Measurements from ENCODE around the gene STXBP3. TPM values are rescaled to one million over a fixed set of nuclear protein-coding genes. Genes with fewer than 3 reads are reported as not detected.

The STXBP3 gene
- total and polyA plus RNA-seq, 2 of the 13 experiments (the other 11 are each of a cell fraction or from before 2014, with no cell fraction given), result 13.0 to 20.8 TPM

DNA sequence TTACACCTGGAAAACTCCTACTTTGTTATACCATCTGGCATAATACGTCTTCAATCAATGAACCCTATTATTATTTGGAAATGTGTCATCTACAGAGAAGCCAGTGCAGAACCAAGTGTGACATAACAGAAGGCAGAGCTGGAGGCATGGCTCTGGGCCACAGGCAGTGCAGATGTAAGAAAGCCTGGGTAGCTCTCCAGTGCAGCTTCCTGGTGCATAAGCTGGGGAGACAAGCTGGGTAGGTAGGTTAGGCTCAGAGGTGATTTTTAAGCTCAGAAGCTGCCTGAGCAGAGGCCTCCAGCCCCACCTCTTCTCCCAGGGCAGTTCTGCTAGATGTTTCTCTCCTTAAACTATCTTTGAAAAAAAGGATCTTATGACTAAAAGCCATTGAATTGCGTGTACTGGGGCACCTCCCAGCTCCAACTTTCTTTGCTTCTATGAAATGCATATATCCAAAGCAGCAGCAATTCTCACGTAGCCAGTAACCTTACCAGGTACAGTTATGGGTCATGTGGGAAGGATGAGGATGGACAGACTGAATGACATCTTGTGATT is 79.7 kb downstream of the STXBP3 start:
- Histone ChIP-seq H3K9me3 (ENCODE audit: low read length) (no peaks in the 10 kb centered on the region), H3K9ac (ENCODE audit: insufficient read depth, low read depth, low read length) (no peak overlapping the region), H3K79me2 (ENCODE audit: insufficient read depth, low read length) (no peaks in the 10 kb centered on the region), H3K4me2 (ENCODE audit: low read depth, low read length) (no peak overlapping the region), H3K27me3 (ENCODE audit: control insufficient read depth in 1 of 2, insufficient read depth in 2 of 2, low read length in 2 of 2) (peaks cover 0 to 4% of the 10 kb centered on the region in 2 experiments; a peak in 2 of 5 replicates), H3K36me3 (replicated peaks in 1 of 2; ENCODE audit: control insufficient read depth in 1 of 2, insufficient read depth in 2 of 2, low read length in 2 of 2) (no peaks in the 10 kb centered on the region), H3K27ac (ENCODE audit: extremely low read length, insufficient read depth, low read length) (no peak overlapping the region), H3K4me3 (replicated peaks in 1 of 3; ENCODE audit: insufficient read depth in 1 of 3, low read depth in 2 of 3, low read length in 3 of 3) (no peak overlapping the region), H4K20me1 (ENCODE audit: insufficient read depth, low read length) (no peaks in the 10 kb centered on the region), H2AFZ (ENCODE audit: low read length) (no peak overlapping the region), H3K4me1 (ENCODE audit: insufficient read depth, low read length) (peaks cover 30% of the 10 kb centered on the region)
- TF ChIP-seq ZNF230 (CRISPR knock-in tag; IDR thresholded peaks at IDR 0.05) (no peak), SRY (CRISPR knock-in tag; IDR thresholded peaks at IDR 0.05) (no peak), MYC (CRISPR knock-in tag; IDR thresholded peaks at IDR 0.05; ENCODE audit: borderline replicate concordance) (no peak), CEBPG (CRISPR knock-in tag; IDR thresholded peaks at IDR 0.05) (no peak), ZNF234 (CRISPR knock-in tag; conservative IDR thresholded peaks at IDR 0.05) (no peak), NR2C2 (CRISPR knock-in tag; IDR thresholded peaks at IDR 0.05; ENCODE audit: borderline replicate concordance) (no peak), FOXO1 (CRISPR knock-in tag; IDR thresholded peaks at IDR 0.05) (no peak), ERF (CRISPR knock-in tag; IDR thresholded peaks at IDR 0.05) (no peak), XBP1 (CRISPR knock-in tag; IDR thresholded peaks at IDR 0.05) (no peak), ZNF251 (CRISPR knock-in tag; IDR thresholded peaks at IDR 0.05) (no peak), TBL1XR1 (IDR thresholded peaks at IDR 0.05; ENCODE audit: borderline replicate concordance, low read length, partially characterized antibody) (no peak)
- TF ChIP-seq, protein P1, sequence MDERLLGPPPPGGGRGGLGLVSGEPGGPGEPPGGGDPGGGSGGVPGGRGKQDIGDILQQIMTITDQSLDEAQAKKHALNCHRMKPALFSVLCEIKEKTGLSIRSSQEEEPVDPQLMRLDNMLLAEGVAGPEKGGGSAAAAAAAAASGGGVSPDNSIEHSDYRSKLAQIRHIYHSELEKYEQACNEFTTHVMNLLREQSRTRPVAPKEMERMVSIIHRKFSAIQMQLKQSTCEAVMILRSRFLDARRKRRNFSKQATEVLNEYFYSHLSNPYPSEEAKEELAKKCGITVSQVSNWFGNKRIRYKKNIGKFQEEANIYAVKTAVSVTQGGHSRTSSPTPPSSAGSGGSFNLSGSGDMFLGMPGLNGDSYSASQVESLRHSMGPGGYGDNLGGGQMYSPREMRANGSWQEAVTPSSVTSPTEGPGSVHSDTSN (CRISPR knock-in tag; IDR thresholded peaks at IDR 0.05), result no peak
- CTCF ChIA-PET (ENCODE audit: low intra/inter-chr PET ratio, low total read pairs), result no interaction called here
- intact Hi-C loops (cut with micrococcal nuclease; ENCODE audit: unreplicated experiment) (no loop called here), in situ Hi-C loops (cut with HindIII; ENCODE audit: extremely low pct_ligation_motif_present, low pct_unique_long_range_greater_than_20kb) (no loop called here)
- BruUV-seq (replicated peaks), result no TSS peak
- FAIRE-seq (no peak), DNase-seq (ENCODE audit: low spot score) (no peak), ATAC-seq (no peak)
- POLR2A ChIA-PET, result no interaction called here
- 40% methylated on average over 3 of the region's 3 CpGs for WGBS (ENCODE audit: low lambda C conversion rate)
